Measurements from ENCODE around the gene PELI3.
A peak's percentile ranks its signal among the peaks of the same experiment; 100 is the strongest.

Gene PELI3

GRCh38 chr11:66475349-66476172 is 8.9 kb downstream of the PELI3 start:
- DNase-seq, result no peak

- no peak for DNase-seq
Measured at GRCh38 chr11:66476173-66476840, 9.6 kb downstream of the PELI3 start.

DNA sequence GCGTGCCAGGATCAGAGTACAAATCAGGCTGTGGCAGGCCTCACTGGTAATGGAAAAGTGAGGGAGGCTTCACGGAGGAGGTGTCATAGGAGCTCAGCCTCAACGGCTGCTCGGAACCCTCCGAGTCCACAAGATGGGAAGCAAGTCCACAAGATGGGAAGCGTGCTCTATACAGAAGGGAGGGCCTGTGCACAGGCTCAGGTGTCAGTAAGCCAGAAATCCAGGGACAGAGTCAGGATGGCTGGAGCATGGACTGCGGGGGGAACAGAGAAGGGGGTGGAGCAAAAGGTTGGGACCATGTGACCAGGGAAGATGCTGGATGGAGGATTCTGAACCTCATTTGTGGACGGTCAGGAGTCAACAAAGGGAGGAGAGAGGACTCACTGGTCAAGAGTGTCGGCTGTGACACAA is 10.1 kb downstream of the PELI3 start:
- no peak for DNase-seq

- no peak for DNase-seq
Measured at GRCh38 chr11:66477263-66478201, 10.8 kb downstream of the PELI3 start.

GRCh38 chr11:66478729-66479393 is 12.2 kb downstream of the PELI3 start:
- DNase-seq, result peak; percentile 40

DNA sequence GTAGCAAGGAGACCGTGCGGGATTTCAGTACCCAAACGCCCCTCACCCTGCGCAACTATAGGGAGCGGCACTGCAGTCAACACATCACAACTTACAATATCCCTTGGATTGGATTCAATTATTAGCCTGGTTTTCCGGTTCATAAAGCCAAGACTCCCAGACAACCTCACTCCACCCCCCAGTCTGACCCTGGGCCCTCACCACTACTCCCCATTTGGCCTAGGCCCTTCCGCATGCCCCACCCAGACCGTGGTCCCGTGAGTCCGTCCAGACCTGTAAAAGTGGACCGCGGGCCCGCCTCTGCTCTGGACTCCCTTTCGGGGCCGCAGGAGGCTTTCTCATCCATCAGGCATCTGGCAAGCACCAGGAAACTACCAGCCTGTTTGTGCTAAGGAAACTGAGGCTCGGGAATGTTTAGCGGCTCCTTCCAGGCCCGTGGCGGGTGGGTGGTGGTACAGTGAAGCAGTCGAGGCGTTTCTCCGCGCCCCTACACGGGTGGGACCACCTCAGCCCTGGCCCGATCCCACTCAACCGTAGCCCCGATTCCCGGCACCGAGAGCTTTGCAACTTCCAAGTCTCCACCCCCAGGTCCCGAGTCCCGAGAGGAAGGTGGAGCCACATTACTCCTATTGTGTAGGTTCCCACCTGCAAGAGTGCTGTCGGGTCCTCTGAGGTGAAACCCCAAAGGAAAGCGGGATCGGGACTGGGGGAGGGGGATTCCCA is 12.8 kb downstream of the PELI3 start:
- peak; percentile 48 for DNase-seq

DNA sequence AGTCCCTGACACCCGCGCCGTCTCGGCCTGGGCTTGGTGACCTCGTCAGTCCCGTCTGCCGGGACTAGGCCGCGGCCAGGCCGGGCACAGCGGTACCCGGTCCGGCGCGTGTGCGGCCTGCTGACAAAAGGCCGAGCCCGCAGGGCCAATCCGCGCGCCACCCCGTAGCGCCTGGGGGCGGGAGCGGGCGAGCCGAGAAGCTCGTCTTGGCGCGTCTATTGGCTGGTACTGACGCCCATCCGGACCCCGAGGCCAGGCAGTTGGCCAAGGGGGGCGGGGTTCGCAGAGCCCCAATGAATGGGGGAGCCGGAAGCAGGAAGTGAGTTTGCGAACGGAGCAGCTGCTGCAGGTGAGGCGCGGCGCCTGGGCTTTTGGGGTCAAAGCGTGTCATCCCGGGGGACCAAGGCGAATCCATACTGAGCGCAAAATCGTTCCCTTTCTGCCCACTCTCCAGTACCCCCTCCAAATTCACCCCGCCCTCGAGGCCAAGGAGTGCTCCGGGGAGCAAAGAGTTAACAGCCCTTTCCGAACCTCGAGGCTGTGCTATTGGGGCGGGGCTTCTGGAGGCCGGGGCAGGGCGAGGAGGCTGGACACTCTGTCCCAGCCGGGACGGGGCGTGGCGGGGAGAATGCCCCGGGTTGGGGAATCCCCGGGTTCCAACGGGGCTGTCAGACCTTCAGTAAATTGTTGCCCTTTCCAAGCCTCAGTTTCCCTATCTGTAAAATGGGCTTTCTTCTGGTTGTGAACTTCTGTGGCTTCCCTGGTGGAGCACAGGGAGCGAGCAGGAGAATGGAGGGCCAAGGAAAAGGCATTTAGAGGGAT is 13.6 kb downstream of the PELI3 start, which contains the start of gene DPP3:
Gene DPP3, plus strand, starts transcription at position 318 of the 822 bp plus-strand sequence. CDS start 1,767 bp downstream, outside the sequence.
- DNase-seq, result peak; percentile 97

- DNase-seq, result no peak
Measured at GRCh38 chr11:66484806-66485380, 18.2 kb downstream of the PELI3 start.

DNA sequence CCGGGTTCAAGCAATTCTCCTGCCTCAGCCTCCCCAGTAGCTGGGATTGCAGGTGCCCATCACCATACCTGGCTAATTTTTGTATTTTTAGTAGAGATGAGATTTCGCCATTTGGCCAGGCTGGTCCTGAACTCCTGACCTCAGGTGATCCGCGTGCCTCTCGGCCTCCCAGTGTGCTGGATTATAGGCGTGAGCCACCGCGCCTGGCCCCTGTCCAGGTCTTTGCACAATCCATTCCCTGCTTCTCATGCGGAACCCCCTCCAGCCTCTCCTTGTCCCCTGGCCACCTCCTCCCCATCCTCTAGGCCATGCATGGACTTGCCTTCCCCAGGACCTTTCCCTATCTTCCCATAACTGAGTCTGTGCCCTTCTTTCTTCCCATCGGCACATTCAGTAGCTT is 22.3 kb downstream of the PELI3 start:
- DNase-seq, result no peak

- DNase-seq, result no peak
Measured at GRCh38 chr11:66489636-66490035, 22.9 kb downstream of the PELI3 start.

DNA sequence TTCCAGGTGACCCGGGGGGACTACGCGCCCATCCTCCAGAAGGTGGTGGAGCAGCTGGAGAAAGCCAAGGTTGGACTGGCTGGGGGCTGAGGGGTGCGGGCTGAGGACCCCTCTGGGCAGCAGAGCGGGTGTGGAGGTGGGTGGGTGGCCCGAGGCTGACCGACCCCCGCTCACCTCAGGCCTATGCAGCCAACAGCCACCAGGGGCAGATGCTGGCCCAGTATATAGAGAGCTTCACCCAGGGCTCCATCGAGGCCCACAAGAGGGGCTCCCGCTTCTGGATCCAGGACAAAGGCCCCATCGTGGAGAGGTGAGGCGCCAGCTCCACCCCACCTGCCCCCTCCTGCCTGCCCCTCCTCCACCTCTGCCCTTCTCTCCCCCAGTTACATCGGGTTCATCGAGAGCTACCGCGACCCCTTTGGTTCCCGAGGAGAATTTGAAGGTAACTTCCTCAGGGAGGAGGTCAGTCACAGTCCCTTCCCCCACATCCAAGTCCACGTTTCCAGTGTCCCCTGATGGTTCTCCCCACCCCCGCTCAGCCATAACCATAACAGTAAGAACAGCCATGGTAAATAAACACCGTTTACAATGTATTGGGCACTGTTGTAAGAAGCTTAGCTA is 24.7 kb downstream of the PELI3 start:
- DNase-seq, result no peak

- DNase-seq, result no peak
Measured at GRCh38 chr11:66492161-66492865, 25.6 kb downstream of the PELI3 start.

DNA sequence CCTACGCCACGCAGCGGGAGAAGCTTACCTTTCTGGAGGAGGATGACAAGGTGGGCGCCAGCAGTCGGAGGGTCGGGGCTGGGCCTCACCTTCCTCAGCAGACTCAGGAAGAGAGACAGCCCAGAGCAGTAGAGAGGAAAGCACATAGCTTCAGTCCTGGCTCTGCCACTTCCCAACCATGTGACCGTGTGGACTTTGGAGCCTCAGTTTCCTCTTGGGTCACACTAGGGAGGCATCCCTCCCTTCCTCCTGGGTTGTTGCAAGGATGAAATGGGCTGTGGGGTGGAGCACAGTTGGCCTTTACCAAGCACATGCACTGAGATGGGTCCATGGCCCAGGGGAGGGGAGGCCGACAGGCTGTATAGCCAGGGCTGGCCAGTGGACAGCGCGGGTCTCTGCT is 26.4 kb downstream of the PELI3 start:
- no peak for DNase-seq

DNA sequence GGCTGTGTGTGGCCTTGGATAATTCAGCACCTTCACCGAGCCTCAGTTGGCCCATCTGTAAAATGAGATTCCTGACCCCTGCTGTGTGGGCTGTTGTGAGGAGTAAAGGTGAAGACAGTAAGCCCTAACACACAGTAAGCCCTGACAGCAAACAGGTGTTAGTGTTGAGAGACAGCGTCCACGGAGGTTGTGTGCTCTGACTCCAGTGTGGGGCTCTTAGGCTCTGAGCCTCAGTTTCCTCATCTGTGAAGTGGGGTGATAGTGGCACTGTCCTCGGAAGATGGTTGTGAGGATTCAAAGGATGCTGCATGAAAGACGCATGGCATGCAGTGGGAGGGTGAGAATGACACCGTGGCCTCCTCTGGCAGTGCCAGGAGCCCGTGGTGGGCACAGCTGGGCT is 27.8 kb downstream of the PELI3 start:
- no peak for DNase-seq

DNA sequence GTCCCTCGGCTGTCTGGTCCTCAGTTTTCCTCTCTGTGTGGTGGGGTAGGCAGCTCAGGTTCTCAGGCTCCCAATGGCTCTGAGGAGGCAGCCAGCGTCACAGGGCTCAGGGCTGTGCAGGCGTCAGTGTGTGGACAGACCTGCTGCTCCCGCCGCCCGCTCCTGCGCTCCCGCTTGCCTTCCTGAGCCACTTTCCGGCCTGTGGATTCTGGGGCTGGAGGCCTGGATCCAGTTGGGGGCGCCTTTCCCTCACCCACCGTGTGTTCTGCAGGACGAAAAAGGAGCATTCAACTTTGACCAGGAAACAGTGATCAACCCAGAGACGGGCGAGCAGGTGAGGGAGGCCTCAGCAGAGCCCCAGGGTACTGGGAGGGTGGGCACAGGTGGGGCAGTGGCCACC is 28.2 kb downstream of the PELI3 start:
- DNase-seq, result no peak

DNA sequence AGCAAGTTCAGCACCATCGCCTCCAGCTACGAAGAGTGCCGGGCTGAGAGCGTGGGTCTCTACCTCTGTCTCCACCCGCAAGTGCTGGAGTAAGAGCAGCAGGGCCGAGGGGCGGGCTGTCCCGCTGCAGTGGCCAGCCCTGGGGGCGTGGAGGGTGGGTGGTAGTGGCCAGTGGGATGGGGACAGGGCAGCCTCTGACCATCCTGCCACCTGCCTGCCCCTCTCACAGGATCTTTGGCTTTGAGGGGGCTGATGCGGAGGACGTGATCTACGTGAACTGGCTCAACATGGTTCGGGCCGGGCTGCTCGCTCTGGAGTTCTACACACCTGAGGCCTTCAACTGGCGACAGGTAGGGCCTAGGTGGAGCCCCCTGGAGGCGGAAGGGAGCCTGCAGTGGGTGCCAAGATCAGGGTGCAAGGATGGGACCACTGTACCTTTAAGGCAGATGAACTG is 28.7 kb downstream of the PELI3 start:
- no peak for DNase-seq

GRCh38 chr11:66497206-66497605 is 30.5 kb downstream of the PELI3 start:
- DNase-seq, result no peak

DNA sequence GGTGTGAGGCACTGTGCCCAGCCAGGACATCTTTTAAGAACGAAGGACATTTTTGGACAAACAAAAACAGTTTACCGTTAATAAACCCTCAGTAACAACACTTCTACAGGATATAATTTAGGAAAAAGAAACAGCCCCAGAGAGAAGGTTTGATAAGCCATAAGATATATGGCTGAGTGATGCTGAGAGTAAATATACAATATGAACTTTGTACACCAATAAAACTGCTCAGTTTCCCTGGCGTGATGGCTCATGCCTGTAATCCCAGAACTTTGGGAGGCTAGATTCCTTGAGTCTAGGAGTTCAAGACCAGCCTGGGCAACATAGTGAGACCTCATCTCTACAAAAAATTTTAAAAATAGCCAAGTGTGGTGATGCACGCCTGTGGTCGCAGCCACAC is 31.8 kb downstream of the PELI3 start:
- no peak for DNase-seq

DNA sequence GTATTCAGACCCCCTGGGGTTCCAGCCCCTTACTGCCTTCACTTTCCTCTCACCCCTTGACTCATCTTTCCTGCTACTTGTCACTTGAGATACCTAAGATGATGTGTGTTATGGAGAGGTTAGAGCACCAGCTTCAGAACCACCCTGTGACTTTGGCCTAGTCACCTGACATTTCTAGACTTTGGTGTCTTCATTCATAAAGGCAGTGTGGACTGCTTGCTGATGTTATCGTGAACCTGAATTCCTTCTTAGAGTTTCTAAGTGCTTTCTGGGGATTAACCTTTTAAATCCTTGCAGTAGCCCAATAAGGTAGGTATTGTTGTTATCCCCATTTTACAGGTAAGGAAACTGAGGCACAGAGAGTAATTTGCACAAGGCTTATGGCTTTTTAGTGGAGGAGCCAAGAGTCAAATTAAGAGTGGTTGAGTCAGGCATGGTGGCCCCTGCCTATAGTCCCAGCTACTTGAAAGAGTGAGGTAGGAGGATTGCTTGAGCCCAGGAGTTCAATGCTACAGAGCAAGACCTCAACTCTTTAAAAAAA is 38.6 kb downstream of the PELI3 start:
- DNase-seq, result no peak
